H9 (cell line): ENCODE data around the gene TTC13. TPM values are rescaled to one million over a fixed set of nuclear protein-coding genes. Genes with fewer than 3 reads are reported as not detected.

Experiments
- DNase-seq: peaks from one replicate; pipeline ENCODE4 v3.0.0-alpha.2; 2017
- H2AFZ ChIP-seq: one replicate; pipeline ENCODE4 v1.6.1; 2013; ENCODE audit warnings: mild to moderate bottlenecking, low read length, control low read depth, moderate library complexity
- H2AK5ac ChIP-seq: 2 replicates; pipeline ENCODE4 v1.6.1; 2013; ENCODE audit warnings: low read length, control low read depth, mixed read lengths; ENCODE audit not compliant: insufficient read length
- H2BK120ac ChIP-seq: one replicate; pipeline ENCODE4 v1.6.1; 2013; ENCODE audit warnings: low read depth, mild to moderate bottlenecking, low read length, control low read depth, inconsistent platforms; ENCODE audit not compliant: poor library complexity, severe bottlenecking
- H2BK12ac ChIP-seq: 2 replicates; pipeline ENCODE4 v1.6.1; 2013; ENCODE audit warnings: low read length, control low read depth, mixed read lengths, low read depth; ENCODE audit not compliant: insufficient read length
- H2BK15ac ChIP-seq: 2 replicates; pipeline ENCODE4 v1.6.1; 2013; ENCODE audit warnings: low read depth, low read length, control low read depth
- H2BK20ac ChIP-seq: one replicate; pipeline ENCODE4 v1.6.1; 2013; ENCODE audit warnings: low read depth, mild to moderate bottlenecking, low read length, control low read depth, inconsistent platforms; ENCODE audit not compliant: poor library complexity, severe bottlenecking
- H2BK5ac ChIP-seq: 2 replicates; pipeline ENCODE4 v1.6.1; 2013; ENCODE audit warnings: low read length, control low read depth, mixed read lengths; ENCODE audit not compliant: insufficient read length
- H3K14ac ChIP-seq: 2 replicates; pipeline ENCODE4 v1.6.1; 2013; ENCODE audit warnings: low read length, control low read depth; ENCODE audit not compliant: insufficient read depth
- H3K18ac ChIP-seq: 2 replicates; pipeline ENCODE4 v1.6.1; 2013; ENCODE audit warnings: low read depth, mild to moderate bottlenecking, mixed read lengths, low read length, control low read depth; ENCODE audit not compliant: insufficient read length
- H3K23ac ChIP-seq: 2 replicates; pipeline ENCODE4 v1.6.1; 2013; ENCODE audit warnings: low read length, control low read depth, mixed read lengths, low read depth; ENCODE audit not compliant: insufficient read length
- H3K23me2 ChIP-seq: 2 replicates; pipeline ENCODE4 v1.6.1; 2013; ENCODE audit warnings: low read depth, mild to moderate bottlenecking, mixed read lengths, low read length, control low read depth; ENCODE audit not compliant: insufficient read length, poor library complexity, severe bottlenecking
- H3K27ac ChIP-seq: 2 replicates; pipeline ENCODE4 v1.5.1; 2013; ENCODE audit warnings: low read length, control low read depth, mixed read lengths, low read depth; ENCODE audit not compliant: insufficient read length
- H3K27me3 ChIP-seq: 2 replicates; pipeline ENCODE4 v1.6.1; 2013; ENCODE audit warnings: low read length, control low read depth, inconsistent platforms; ENCODE audit not compliant: insufficient read depth
- H3K4ac ChIP-seq: 2 replicates; pipeline ENCODE4 v1.6.1; 2013; ENCODE audit warnings: low read depth, mild to moderate bottlenecking, control low read depth, inconsistent platforms, low read length, moderate library complexity
- H3K4me1 ChIP-seq: 2 replicates; pipeline ENCODE4 v1.6.1; 2013; ENCODE audit warnings: low read length, control low read depth, inconsistent platforms; ENCODE audit not compliant: insufficient read depth
- H3K4me2 ChIP-seq: 2 replicates; pipeline ENCODE4 v1.6.1; 2013; ENCODE audit warnings: low read length, control low read depth, mixed read lengths; ENCODE audit not compliant: insufficient read length, insufficient read depth
- H3K56ac ChIP-seq: 2 replicates; pipeline ENCODE4 v1.6.1; 2013; ENCODE audit warnings: low read depth, mild to moderate bottlenecking, mixed read lengths, low read length, control low read depth; ENCODE audit not compliant: insufficient read length
- H3K79me1 ChIP-seq: 2 replicates; pipeline ENCODE4 v1.6.1; 2013; ENCODE audit warnings: low read depth, mild to moderate bottlenecking, moderate library complexity, low read length, control low read depth, inconsistent platforms; ENCODE audit not compliant: insufficient read depth, poor library complexity, severe bottlenecking
- H3K79me2 ChIP-seq: 2 replicates; pipeline ENCODE4 v1.6.1; 2013; ENCODE audit warnings: low read length, control low read depth, inconsistent platforms; ENCODE audit not compliant: insufficient read depth
- H3K9ac ChIP-seq: 2 replicates; pipeline ENCODE4 v1.6.1; 2013; ENCODE audit warnings: low read length, control low read depth, mixed read lengths; ENCODE audit not compliant: insufficient read length; ENCODE audit errors: extremely low read depth
- H3K9me3 ChIP-seq: one replicate; pipeline ENCODE4 v1.6.1; 2013; ENCODE audit warnings: low read depth, low read length, inconsistent platforms; ENCODE audit not compliant: control insufficient read depth
- H3T11ph ChIP-seq: one replicate; pipeline ENCODE4 v1.6.1; 2013; ENCODE audit warnings: mild to moderate bottlenecking, low read length, control low read depth, inconsistent platforms
- H4K20me1 ChIP-seq: one replicate; pipeline ENCODE4 v1.6.1; 2013; ENCODE audit not compliant: control insufficient read depth, insufficient read length, insufficient read depth
- H4K5ac ChIP-seq: 2 replicates; pipeline ENCODE4 v1.6.1; 2013; ENCODE audit warnings: low read depth, mild to moderate bottlenecking, mixed read lengths, low read length, control low read depth; ENCODE audit not compliant: insufficient read length
- H4K8ac ChIP-seq: replicated peaks from 2 replicates; pipeline ENCODE4 v1.6.1; 2013; ENCODE audit warnings: low read length, control low read depth, mixed read lengths, low read depth; ENCODE audit not compliant: insufficient read length
- H4K91ac ChIP-seq: 2 replicates; pipeline ENCODE4 v1.6.1; 2013; ENCODE audit warnings: low read depth, mild to moderate bottlenecking, moderate library complexity, mixed read lengths, low read length, control low read depth; ENCODE audit not compliant: insufficient read length
- H3K27ac Mint-ChIP-seq, 3 experiments: 2 replicates in 2 of 3; 3 replicates in 1 of 3; pipeline ENCODE4 v1.8.0; 2020 to 2021; ENCODE audit warnings: mixed read lengths in 3 of 3, mild to moderate bottlenecking in 1 of 3, moderate library complexity in 1 of 3
- H3K27me3 Mint-ChIP-seq: 2 replicates; pipeline ENCODE4 v1.8.0; 2021; ENCODE audit warnings: low read depth, mild to moderate bottlenecking, moderate library complexity, mixed read lengths
- H3K36me3 Mint-ChIP-seq, 3 experiments: 2 replicates in 2 of 3; 3 replicates in 1 of 3; pipeline ENCODE4 v1.8.0; 2020 to 2021; ENCODE audit warnings: low read depth in 3 of 3, mixed read lengths in 3 of 3; ENCODE audit not compliant: insufficient read depth in 1 of 3
- H3K4me1 Mint-ChIP-seq, 2 experiments: 2 replicates each; pipeline ENCODE4 v1.8.0; 2020; ENCODE audit warnings: mixed read lengths in 2 of 2
- H3K4me3 Mint-ChIP-seq, 2 experiments: 2 replicates in 1 of 2; 3 replicates in 1 of 2; pipeline ENCODE4 v1.8.0; 2020 to 2021; ENCODE audit warnings: mild to moderate bottlenecking in 2 of 2, mixed read lengths in 2 of 2, moderate library complexity in 1 of 2
- H3K9me3 Mint-ChIP-seq, 2 experiments: 2 replicates in 1 of 2; 3 replicates in 1 of 2; pipeline ENCODE4 v1.8.0; 2020; ENCODE audit warnings: mild to moderate bottlenecking in 2 of 2, mixed read lengths in 2 of 2, moderate library complexity in 1 of 2
- CTCF ChIP-seq: fragments of 200-600 bp; sonication (generic); conservative IDR thresholded peaks from 3 replicates; pipeline ENCODE4 v1.8.0; 2021; ENCODE audit warnings: antibody characterized with exemption, mild to moderate bottlenecking
- WGBS: extraction: QIAGEN DNeasy Blood & Tissue Kit; methylation state at CpG from one replicate; pipeline ENCODE4 v1.1.7; 2013; ENCODE audit warnings: missing lambda C conversion rate, low lambda C conversion rate, mixed read lengths; ENCODE audit not compliant: insufficient read length; ENCODE audit errors: extremely low coverage; 5-methylcytosine and 5-hydroxymethylcytosine counted together
- total RNA-seq: library from RNA; stranded (reverse); gene quantifications from 2 replicates; pipeline ENCODE4 v1.2.1, GENCODE V29; 2021

TTC13 gene
- total RNA-seq, 1 experiment from 2014 or later, result 7.6 TPM

- Mint-ChIP-seq H3K27ac (peak overlapping the region; percentile 89 to 98 (median 96)), H3K9me3 (no peaks in the 10 kb centered on the region), H3K4me1 (peaks cover 28 to 34% of the 10 kb centered on the region in 2 experiments), H3K36me3 (peaks cover 0 to 7% (median 0%) of the 10 kb centered on the region in 3 experiments; a peak in 4 of 7 replicates), H3K4me3 (peak overlapping the region; percentile 82 to 87), H3K27me3 (peaks cover 19% of the 10 kb centered on the region)
- H2BK20ac ChIP-seq, result no peak overlapping the region
- no peak overlapping the region for H4K8ac ChIP-seq
- DNase-seq, result peak; percentile 78
- H3K9me3 ChIP-seq, result no peaks in the 10 kb centered on the region
- peak overlapping the region; percentile 68 for H2BK12ac ChIP-seq
- peaks cover 5% of the 10 kb centered on the region for H3K27me3 ChIP-seq
- H3K18ac ChIP-seq, result peak overlapping the region; percentile 100
- peak overlapping the region; percentile 99 for H4K5ac ChIP-seq
- H3K4me1 ChIP-seq, result no peaks in the 10 kb centered on the region
- H3K27ac ChIP-seq, result peak overlapping the region; percentile 63
- no peaks in the 10 kb centered on the region for H4K20me1 ChIP-seq
- peak overlapping the region; percentile 52 for H3K4me2 ChIP-seq
- peak overlapping the region; percentile 41 for H2BK5ac ChIP-seq
- peak overlapping the region; percentile 99 for H2BK120ac ChIP-seq
- H3K4ac ChIP-seq, result peak overlapping the region; percentile 98; the same call in 1 of the 2 replicates
- no peaks in the 10 kb centered on the region for H3K79me1 ChIP-seq
- H3K9ac ChIP-seq, result peak overlapping the region; percentile 97
- no peak overlapping the region for H2AFZ ChIP-seq
- peak overlapping the region; percentile 95; the same call in 1 of the 2 replicates for H2BK15ac ChIP-seq
- TF ChIP-seq CTCF, result no peak
- no peak overlapping the region for H3K23ac ChIP-seq
- no peak overlapping the region for H4K91ac ChIP-seq
- H3K23me2 ChIP-seq, result peaks cover 13% of the 10 kb centered on the region
- H3T11ph ChIP-seq, result peak overlapping the region; percentile 97
- no peak overlapping the region for H3K56ac ChIP-seq
- H3K79me2 ChIP-seq, result no peaks in the 10 kb centered on the region; the same call in 1 of the 2 replicates
- no peak overlapping the region for H2AK5ac ChIP-seq
- H3K14ac ChIP-seq, result peak overlapping the region; percentile 100
- no CpG with 5 or more reads among the region's 40 CpGs for WGBS
Observed at GRCh38 chr1:230868736-230869385, 109.8 kb downstream of the TTC13 start.
